ENCODE data around the gene CDC25A. TPM values are rescaled to one million over a fixed set of nuclear protein-coding genes. Genes with fewer than 3 reads are reported as not detected.

Gene CDC25A
- total and polyA plus RNA-seq, 2 of the 13 experiments (the other 11 are each of a cell fraction or from before 2014, with no cell fraction given): 7.9 to 45.4 TPM

- no peak for TF ChIP-seq EZH2 (conservative IDR thresholded peaks at IDR 0.05; ENCODE audit: low read depth, low read length)
- TF ChIP-seq CEBPG (CRISPR knock-in tag; IDR thresholded peaks at IDR 0.05): peak; percentile 83
- no peak for TF ChIP-seq RCOR2 (CRISPR knock-in tag; IDR thresholded peaks at IDR 0.05)
- no peak for TF ChIP-seq GPBP1L1 (CRISPR knock-in tag; IDR thresholded peaks at IDR 0.05)
- TF ChIP-seq SETDB1 (CRISPR knock-in tag; IDR thresholded peaks at IDR 0.05; ENCODE audit: borderline replicate concordance): no peak
Measured at GRCh38 chr3:48222616-48223513, 34.6 kb upstream of the CDC25A start, which contains the start of gene CAMP (continued).

DNA sequence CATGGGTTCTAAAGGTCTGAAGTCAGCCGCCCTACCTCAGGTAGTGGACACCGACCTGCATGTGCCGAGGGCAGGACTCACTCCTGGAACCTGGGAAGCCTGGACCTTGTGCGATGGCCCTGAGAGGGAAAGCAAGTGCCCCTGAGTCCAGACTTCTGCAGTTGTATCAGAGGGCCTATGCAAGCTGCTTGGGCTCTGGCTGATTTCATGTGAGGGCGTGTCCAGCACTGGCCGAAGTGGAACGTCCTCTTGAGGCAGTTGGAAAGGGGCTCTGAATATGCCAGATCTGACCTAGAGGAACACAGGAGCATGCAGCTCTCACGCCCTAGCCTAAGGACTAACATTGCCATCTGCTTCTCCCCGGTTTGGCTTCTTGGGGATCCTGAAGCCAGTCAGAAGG lies 32.5 kb upstream of the CDC25A start:
- no TSS peak for BruUV-seq (replicated peaks)
- TF ChIP-seq ZNF138 (CRISPR knock-in tag; IDR thresholded peaks at IDR 0.05; ENCODE audit: low read depth) (no peak), CREB3 (CRISPR knock-in tag; IDR thresholded peaks at IDR 0.05) (no peak), E2F1 (CRISPR knock-in tag; IDR thresholded peaks at IDR 0.05) (no peak), ZNF839 (CRISPR knock-in tag; IDR thresholded peaks at IDR 0.05; ENCODE audit: borderline replicate concordance) (no peak), ZNF512B (CRISPR knock-in tag; IDR thresholded peaks at IDR 0.05; ENCODE audit: borderline replicate concordance) (no peak)
- Histone ChIP-seq H3K27ac (ENCODE audit: extremely low read length, insufficient read depth, low read length) (no peak overlapping the region), H4K20me1 (ENCODE audit: insufficient read depth, low read length) (no peaks in the 10 kb centered on the region), H2AFZ (ENCODE audit: low read length) (no peak overlapping the region), H3K4me1 (ENCODE audit: insufficient read depth, low read length) (peaks cover 65% of the 10 kb centered on the region), H3K79me2 (ENCODE audit: insufficient read depth, low read length) (no peaks in the 10 kb centered on the region), H3K36me3 (replicated peaks in 1 of 2; ENCODE audit: control insufficient read depth in 1 of 2, insufficient read depth in 2 of 2, low read length in 2 of 2) (no peaks in the 10 kb centered on the region), H3K9me3 (ENCODE audit: low read length) (no peaks in the 10 kb centered on the region), H3K4me2 (ENCODE audit: low read depth, low read length) (peak overlapping the region; percentile 46; the same call in 1 of the 2 replicates), H3K9ac (ENCODE audit: insufficient read depth, low read depth, low read length) (peak overlapping the region; percentile 18; the same call in 1 of the 2 replicates), H3K27me3 (ENCODE audit: control insufficient read depth in 1 of 2, insufficient read depth in 2 of 2, low read length in 2 of 2) (peaks cover 0 to 4% of the 10 kb centered on the region in 2 experiments; a peak in 2 of 5 replicates), H3K4me3 (replicated peaks in 1 of 3; ENCODE audit: insufficient read depth in 1 of 3, low read depth in 2 of 3, low read length in 3 of 3) (no peak overlapping the region)
- ChIA-PET CTCF (ENCODE audit: low intra/inter-chr PET ratio, low total read pairs) (no interaction called here), POLR2A (no interaction called here)
- peak; percentile 29 for ATAC-seq
- DNase-seq (ENCODE audit: low spot score): no peak
- FAIRE-seq: no peak
- WGBS (ENCODE audit: low lambda C conversion rate): 9% methylated on average over 4 of the region's 9 CpGs
- intact Hi-C loops (cut with micrococcal nuclease; ENCODE audit: unreplicated experiment): no loop called here
- in situ Hi-C loops (cut with HindIII; ENCODE audit: extremely low pct_ligation_motif_present, low pct_unique_long_range_greater_than_20kb): no loop called here
